ENCODE measurements around the gene PTPRM. TPM values are rescaled to one million over a fixed set of nuclear protein-coding genes. Genes with fewer than 3 reads are reported as not detected.

The PTPRM gene
- total RNA-seq, 1 experiment from 2014 or later: 1.6 TPM

DNA sequence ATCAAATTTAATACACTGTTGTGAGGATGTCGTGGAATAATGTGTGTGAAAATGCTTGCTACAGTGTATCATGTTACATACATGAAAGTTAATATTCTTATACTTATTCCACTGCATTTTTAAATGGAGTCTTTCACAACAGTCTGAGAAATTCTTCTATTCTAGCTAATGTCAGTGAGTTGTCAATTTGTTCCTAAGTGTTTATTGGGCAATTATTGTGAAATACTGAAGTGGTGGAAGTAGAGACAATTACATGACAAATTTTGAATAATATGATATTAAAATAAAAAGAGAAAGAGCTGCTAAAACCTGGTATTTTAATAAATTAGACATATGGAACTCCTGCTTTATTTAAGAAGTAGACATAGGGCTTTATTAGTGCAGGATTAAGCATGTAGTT lies 176.1 kb downstream of the PTPRM start:
- H3K27me3 ChIP-seq (ENCODE audit: control insufficient read depth, insufficient read depth, low read length): no peaks in the 10 kb centered on the region
- in situ Hi-C loops (cut with HindIII; ENCODE audit: low pct_unique_long_range_greater_than_20kb, low sequenced_read_pairs) (no loop called here), intact Hi-C loops (cut with micrococcal nuclease; ENCODE audit: unreplicated experiment) (no loop called here)
- ChIA-PET POLR2A (no interaction called here), CTCF (no interaction called here)
- no peaks in the 10 kb centered on the region; the same call in 1 of the 2 replicates for H3K9me3 ChIP-seq (ENCODE audit: control insufficient read depth, insufficient read depth, low read depth, low read length)
- H3K36me3 ChIP-seq (ENCODE audit: control insufficient read depth, insufficient read depth, low read length): no peaks in the 10 kb centered on the region
- no peak overlapping the region for H3K4me3 ChIP-seq (ENCODE audit: low read depth in 2 of 2, low read length in 2 of 2)
- BruUV-seq (replicated peaks): no TSS peak
- no peaks in the 10 kb centered on the region for H3K4me1 ChIP-seq (ENCODE audit: control insufficient read depth, insufficient read depth, low read length)
- no peak overlapping the region for H3K27ac ChIP-seq (ENCODE audit: low read length)
- TF ChIP-seq POLR2AphosphoS5 (IDR thresholded peaks at IDR 0.05; ENCODE audit: low read depth, low read length) (no peak), TCF7L2 (IDR thresholded peaks at IDR 0.05; ENCODE audit: low read depth, low read length) (no peak), SIN3A (IDR thresholded peaks at IDR 0.05; ENCODE audit: borderline replicate concordance, insufficient read depth, low read depth, low read length) (no peak)
- TF ChIP-seq, protein P1, sequence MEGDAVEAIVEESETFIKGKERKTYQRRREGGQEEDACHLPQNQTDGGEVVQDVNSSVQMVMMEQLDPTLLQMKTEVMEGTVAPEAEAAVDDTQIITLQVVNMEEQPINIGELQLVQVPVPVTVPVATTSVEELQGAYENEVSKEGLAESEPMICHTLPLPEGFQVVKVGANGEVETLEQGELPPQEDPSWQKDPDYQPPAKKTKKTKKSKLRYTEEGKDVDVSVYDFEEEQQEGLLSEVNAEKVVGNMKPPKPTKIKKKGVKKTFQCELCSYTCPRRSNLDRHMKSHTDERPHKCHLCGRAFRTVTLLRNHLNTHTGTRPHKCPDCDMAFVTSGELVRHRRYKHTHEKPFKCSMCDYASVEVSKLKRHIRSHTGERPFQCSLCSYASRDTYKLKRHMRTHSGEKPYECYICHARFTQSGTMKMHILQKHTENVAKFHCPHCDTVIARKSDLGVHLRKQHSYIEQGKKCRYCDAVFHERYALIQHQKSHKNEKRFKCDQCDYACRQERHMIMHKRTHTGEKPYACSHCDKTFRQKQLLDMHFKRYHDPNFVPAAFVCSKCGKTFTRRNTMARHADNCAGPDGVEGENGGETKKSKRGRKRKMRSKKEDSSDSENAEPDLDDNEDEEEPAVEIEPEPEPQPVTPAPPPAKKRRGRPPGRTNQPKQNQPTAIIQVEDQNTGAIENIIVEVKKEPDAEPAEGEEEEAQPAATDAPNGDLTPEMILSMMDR (IDR thresholded peaks at IDR 0.05): no peak
- TF ChIP-seq, protein P2, sequence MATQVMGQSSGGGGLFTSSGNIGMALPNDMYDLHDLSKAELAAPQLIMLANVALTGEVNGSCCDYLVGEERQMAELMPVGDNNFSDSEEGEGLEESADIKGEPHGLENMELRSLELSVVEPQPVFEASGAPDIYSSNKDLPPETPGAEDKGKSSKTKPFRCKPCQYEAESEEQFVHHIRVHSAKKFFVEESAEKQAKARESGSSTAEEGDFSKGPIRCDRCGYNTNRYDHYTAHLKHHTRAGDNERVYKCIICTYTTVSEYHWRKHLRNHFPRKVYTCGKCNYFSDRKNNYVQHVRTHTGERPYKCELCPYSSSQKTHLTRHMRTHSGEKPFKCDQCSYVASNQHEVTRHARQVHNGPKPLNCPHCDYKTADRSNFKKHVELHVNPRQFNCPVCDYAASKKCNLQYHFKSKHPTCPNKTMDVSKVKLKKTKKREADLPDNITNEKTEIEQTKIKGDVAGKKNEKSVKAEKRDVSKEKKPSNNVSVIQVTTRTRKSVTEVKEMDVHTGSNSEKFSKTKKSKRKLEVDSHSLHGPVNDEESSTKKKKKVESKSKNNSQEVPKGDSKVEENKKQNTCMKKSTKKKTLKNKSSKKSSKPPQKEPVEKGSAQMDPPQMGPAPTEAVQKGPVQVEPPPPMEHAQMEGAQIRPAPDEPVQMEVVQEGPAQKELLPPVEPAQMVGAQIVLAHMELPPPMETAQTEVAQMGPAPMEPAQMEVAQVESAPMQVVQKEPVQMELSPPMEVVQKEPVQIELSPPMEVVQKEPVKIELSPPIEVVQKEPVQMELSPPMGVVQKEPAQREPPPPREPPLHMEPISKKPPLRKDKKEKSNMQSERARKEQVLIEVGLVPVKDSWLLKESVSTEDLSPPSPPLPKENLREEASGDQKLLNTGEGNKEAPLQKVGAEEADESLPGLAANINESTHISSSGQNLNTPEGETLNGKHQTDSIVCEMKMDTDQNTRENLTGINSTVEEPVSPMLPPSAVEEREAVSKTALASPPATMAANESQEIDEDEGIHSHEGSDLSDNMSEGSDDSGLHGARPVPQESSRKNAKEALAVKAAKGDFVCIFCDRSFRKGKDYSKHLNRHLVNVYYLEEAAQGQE (IDR thresholded peaks at IDR 0.05; ENCODE audit: insufficient read depth in 1 of 2, low read depth in 2 of 2, low read length in 1 of 2): no peak
- DNase-seq (ENCODE audit: low read depth, low spot score) (no peak), ATAC-seq (no peak)

DNA sequence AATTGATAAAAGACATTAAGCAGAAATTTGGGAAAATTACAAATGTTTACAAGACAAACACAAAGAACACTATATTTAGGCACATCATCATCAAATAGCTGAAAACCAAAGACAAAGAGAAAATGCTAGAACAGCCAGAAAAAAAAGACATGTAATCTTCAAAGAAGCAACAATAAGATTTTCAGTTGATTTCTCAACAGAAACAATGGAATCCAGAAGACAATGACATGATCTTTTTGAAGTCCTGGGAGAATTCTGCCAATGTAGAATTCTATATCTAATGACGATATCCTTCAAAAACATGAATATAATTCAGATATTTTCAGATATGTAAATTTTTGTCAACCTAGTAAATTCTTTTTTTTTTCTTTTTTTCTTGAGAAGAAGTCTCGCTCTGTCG lies 179.0 kb downstream of the PTPRM start:
- Histone ChIP-seq H3K27ac (ENCODE audit: low read length) (no peak overlapping the region), H3K36me3 (ENCODE audit: control insufficient read depth, insufficient read depth, low read length) (no peaks in the 10 kb centered on the region), H3K9me3 (ENCODE audit: control insufficient read depth, insufficient read depth, low read depth, low read length) (no peaks in the 10 kb centered on the region; the same call in 1 of the 2 replicates), H3K4me3 (ENCODE audit: low read depth in 2 of 2, low read length in 2 of 2) (no peak overlapping the region), H3K4me1 (ENCODE audit: control insufficient read depth, insufficient read depth, low read length) (no peaks in the 10 kb centered on the region), H3K27me3 (ENCODE audit: control insufficient read depth, insufficient read depth, low read length) (no peaks in the 10 kb centered on the region)
- ATAC-seq (no peak), DNase-seq (ENCODE audit: low read depth, low spot score) (no peak)
- POLR2A ChIA-PET: no interaction called here
- no TSS peak for BruUV-seq (replicated peaks)
- in situ Hi-C loops (cut with HindIII; ENCODE audit: low pct_unique_long_range_greater_than_20kb, low sequenced_read_pairs) (no loop called here), intact Hi-C loops (cut with micrococcal nuclease; ENCODE audit: unreplicated experiment) (no loop called here)
- CTCF ChIA-PET: no interaction called here
- TF ChIP-seq, protein P1 (IDR thresholded peaks at IDR 0.05): no peak
- no peak for TF ChIP-seq TCF7L2 (IDR thresholded peaks at IDR 0.05; ENCODE audit: low read depth, low read length)
- TF ChIP-seq POLR2AphosphoS5 (IDR thresholded peaks at IDR 0.05; ENCODE audit: low read depth, low read length): no peak
- TF ChIP-seq, protein P2 (IDR thresholded peaks at IDR 0.05; ENCODE audit: insufficient read depth in 1 of 2, low read depth in 2 of 2, low read length in 1 of 2): no peak
- TF ChIP-seq SIN3A (IDR thresholded peaks at IDR 0.05; ENCODE audit: borderline replicate concordance, insufficient read depth, low read depth, low read length): no peak

Data from Panc1 (cell line).